B cell (primary cell): ENCODE results near the gene EDARADD.

ENCODE experiments used
- EZH2 ChIP-seq: IDR thresholded peaks from 2 replicates; pipeline ENCODE4 v1.6.1; 2012; ENCODE audit warnings: borderline replicate concordance, low read depth, mild to moderate bottlenecking, moderate library complexity, low read length; ENCODE audit not compliant: insufficient read depth, poor library complexity, severe bottlenecking
- TF ChIP-seq, protein P1 (sequence below): fragments of 200-600 bp; IDR thresholded peaks from one replicate; pipeline ENCODE4 v1.8.0; 2022; ENCODE audit warnings: antibody characterized with exemption, mild to moderate bottlenecking

- TF ChIP-seq, protein P1, sequence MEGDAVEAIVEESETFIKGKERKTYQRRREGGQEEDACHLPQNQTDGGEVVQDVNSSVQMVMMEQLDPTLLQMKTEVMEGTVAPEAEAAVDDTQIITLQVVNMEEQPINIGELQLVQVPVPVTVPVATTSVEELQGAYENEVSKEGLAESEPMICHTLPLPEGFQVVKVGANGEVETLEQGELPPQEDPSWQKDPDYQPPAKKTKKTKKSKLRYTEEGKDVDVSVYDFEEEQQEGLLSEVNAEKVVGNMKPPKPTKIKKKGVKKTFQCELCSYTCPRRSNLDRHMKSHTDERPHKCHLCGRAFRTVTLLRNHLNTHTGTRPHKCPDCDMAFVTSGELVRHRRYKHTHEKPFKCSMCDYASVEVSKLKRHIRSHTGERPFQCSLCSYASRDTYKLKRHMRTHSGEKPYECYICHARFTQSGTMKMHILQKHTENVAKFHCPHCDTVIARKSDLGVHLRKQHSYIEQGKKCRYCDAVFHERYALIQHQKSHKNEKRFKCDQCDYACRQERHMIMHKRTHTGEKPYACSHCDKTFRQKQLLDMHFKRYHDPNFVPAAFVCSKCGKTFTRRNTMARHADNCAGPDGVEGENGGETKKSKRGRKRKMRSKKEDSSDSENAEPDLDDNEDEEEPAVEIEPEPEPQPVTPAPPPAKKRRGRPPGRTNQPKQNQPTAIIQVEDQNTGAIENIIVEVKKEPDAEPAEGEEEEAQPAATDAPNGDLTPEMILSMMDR: no peak
- TF ChIP-seq EZH2: no peak
These were observed 73.2 kb downstream of the EDARADD start for GRCh38 chr1:236467327-236467641.
